Stimulated activated CD4-positive, alpha-beta T cell treated with anti-CD3 and anti-CD28 coated beads, Interleukin-1b, Interleukin-23, amount 100 ng/mL, for 1 hour (primary cell): ENCODE measurements around the gene COMMD1.
"Not testable (repeated sequence)": the region's sequence is repeated elsewhere in the genome, so short reads cannot be mapped to it uniquely, and the experiment has no call there.

Source experiments
- DNase-seq, 2 donors: peaks; one replicate each; pipeline ENCODE4 v3.0.0-alpha.2; 2020; ENCODE audit warnings: low read depth in 2 of 2

Gene COMMD1

DNA sequence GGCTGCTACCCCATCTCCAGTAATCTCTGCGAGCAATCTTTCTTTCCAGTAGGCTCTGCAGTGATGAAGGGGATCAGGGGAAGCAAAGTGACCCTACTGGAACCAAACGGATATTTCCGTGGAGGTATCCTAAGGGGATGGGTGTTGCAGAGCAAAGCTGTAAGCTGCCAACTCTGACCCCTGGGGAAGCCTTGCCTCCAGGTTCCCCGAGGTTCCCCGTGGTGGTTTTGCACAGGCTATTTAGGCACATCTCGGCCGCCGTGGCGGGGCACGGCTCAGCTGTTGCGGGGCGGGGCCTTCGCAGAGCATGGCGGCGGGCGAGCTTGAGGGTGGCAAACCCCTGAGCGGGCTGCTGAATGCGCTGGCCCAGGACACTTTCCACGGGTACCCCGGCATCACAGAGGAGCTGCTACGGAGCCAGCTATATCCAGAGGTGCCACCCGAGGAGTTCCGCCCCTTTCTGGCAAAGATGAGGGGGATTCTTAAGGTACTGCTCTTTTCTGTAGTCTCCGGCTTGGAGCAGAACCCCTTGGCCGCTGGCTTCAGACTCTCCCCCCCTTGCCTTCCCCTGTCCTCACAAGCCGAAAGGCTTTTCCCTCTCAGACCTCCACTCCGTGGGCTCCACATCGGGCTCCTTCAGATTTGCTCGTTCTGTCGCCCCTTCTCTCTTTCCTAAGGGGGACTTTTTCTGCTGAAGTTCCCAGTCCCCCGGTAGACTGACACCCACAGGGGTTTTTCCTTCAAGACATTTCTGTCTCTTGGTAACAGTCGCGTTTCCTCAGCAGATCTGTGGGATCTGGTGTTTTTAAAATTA lies at the start of gene COMMD1:
Gene COMMD1, plus strand, starts transcription at position 303 of the 814 bp plus-strand sequence. Its CDS starts 5 bp downstream, at position 308.
- peak; percentile 53 to 60 for DNase-seq

DNA sequence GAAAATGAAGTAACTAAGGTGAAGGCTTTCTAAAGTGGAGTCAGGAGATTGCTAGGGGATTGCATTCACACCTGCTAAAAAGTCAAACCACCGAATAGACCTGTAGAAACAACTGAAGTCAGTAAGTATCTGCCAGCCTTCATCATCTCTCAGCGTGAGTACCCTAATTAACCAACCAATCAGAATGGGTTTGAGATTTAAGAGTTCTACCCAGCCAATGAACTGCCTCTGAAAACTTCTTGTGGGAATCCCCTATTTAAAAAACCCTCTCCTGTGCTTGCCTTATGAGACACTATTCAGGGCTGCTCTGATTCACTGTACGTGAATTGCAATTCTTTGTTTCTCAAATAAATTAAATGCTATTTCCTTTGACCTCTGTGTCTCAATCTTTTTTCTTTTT lies 48.2 kb upstream of the COMMD1 start:
- DNase-seq: no peak

DNA sequence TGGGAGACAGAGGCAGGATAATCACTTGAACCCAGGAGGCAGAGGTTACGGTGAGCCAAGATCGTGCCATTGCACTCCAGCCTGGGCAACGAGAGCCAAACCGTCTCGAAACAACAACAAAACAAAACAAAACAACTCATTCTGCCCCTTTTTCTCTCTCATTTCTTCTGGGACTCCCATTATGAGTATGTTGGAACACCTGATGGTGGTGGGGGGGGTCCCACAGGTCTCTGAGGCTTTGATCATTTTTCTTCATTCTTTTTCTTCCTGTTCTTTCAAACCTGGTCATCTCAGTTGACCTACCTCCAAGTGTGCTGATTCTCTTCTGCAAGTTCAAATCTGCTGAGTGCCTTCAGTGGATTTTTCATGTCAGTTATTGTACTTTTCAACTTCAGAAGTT lies 43.4 kb upstream of the COMMD1 start:
- no peak for DNase-seq

DNA sequence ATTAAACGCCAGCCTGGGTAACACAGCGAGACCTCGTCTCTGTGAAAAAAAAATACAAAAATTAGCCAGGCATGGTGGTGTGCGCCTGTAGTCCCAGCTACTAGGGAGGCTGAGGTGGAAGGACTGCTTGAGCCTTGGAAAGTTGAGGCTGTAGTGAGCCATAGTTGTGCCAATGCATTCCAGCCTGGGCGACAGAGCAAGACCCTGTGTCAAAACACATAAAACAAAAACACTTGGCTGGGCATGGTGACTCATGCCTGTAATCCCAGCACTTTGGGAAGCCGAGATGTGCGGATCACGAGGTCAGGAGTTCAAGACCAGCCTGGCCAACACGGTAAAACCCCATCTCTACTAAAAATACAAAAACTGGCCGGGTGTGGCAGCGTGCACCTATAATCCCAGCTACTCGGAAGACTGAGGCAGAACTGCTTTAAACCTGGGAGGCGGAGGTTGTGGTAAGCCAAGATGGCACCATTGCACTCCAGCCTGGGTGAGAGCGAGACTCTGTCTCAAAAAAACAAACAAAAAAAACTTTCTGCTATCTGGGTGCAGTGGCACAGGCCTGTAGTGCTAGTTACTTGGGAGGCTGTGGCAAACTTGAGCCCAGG lies 38.9 kb upstream of the COMMD1 start:
- DNase-seq: not testable (repeated sequence)

DNA sequence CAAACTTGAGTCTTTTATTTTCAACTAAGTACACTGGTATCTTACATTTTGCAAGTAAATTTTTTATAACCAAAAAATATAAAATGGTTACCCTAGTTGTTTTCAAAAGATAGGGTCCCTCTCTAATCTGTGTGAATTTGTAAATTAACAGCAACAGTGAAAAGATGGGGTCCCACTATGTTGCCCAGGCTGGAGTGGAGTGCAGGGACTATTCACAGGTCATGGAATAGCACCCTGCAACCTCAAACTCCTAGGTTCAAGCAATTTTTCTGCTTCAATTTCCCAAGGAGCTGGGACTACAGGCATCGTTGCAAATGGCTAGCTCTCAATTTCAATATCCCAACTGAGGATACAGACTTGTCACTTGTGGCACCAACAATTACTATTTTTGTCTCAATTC lies 29.1 kb upstream of the COMMD1 start:
- no peak for DNase-seq

DNA sequence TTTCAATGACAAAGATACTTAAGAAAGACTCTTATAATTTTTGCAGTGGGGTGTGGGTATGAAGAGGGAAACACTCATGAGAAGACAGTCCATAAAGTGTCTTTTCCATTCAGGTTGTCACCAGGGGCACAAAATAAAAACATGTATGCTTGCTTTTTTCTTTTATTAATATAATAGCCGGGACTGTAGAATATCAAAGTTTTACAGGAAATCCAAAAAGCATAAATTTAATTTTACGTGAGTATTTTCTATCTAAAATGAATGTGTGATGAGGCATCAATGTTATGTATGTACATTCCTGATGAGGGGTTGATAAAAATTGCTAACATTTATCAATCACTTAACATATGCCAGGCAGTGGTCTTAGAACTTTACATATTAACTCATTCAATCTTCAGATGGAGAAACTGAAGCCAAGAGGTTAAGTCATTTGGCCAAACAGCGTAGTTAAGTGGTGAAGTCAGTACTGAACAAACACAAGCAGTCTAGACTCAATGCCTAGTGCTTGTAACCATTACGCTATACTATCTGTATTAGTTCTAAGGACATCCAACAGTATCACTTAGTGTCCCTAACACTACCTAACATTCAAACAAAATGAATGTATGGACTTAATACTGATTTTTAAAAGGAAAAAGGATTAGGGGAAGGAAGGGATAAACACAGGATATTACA lies 27.8 kb upstream of the COMMD1 start:
- no peak for DNase-seq

DNA sequence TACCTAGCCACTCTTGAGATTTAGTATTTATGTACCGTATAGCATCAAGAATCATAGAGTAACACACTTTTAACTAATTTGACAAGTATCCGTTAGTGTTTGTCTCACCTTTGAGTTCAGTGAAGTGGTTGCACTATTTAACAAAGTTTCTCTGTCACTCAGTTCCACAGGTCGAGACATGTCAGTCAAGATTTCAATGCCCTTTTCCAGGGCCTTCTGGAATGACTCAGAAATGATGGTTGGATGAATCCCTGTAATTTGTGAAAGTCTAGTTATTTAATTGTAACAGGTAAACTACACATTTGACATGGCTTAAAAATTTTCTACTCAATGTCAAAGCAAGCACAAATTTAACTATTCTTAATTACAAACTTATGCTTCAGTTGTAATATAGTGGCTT lies 26.7 kb upstream of the COMMD1 start:
- DNase-seq: no peak

DNA sequence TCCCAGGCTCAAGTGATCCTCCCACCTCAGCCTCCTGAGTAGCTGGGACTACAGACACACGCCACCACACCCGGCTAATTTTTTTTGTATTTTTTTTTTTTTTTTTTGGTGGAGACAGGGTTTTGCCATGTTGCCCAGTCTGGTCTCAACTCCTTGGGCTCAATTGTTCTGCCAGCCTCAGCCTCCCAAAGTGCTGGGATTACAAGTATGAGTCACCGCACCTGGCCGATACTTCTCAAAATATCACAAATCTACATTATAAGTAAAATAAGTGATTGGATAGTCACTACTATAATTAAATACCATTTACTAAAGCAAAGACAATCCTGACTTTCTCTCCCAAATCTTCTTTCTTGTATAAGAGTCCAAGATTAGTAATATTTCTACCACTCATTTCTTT lies 26.1 kb upstream of the COMMD1 start:
- DNase-seq: not testable (repeated sequence)

DNA sequence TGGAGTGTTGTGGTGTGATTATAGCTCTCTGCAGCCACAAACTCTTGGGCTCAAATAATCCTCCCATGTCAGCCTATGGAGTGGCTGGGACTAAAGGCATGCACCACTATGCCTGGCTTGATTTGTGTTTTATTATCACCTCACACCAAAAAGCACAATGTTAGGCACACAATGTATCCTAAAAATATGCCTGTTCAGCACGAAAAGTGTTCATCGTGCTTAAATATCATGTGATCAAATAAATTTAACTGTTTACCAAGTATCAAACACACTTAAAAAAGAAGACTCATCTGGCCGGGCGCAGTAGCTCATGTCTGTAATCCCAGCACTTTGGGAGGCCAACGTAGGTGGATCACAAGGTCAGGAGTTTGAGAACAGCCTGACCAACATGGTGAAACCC lies 22.6 kb upstream of the COMMD1 start:
- DNase-seq: no peak

DNA sequence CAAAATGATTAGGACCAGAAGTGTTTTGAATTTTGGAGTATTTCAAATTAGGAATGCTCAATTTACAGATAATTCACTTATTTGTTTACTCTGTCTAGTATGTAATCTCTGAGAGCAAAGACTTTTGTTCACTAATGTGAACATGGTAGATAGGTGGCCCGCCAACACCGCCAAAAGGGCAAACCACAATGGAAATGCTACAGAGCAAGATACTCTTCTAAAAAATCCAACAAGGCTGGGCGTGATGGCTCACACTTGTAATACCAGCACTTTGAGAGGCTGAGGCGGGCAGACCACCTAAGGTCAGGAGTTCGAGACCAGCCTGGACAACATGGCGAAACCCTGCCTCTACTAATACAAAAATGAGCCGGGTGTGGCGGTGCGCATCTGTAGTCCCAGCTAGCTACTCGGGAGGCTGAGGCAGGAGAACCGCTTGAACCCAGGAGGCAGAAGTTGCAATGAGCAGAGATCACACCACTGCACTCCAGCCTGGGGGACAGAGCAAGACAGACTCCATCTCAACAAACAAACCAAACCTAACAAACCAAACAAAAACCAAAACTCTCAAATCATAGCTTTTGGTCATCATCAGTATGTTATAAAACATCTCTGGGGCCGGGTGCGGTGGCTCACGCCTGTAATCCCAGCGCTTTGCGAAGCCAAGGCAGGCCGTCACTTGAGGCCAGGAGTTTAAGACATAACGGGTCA lies 19.4 kb upstream of the COMMD1 start:
- DNase-seq: no peak

DNA sequence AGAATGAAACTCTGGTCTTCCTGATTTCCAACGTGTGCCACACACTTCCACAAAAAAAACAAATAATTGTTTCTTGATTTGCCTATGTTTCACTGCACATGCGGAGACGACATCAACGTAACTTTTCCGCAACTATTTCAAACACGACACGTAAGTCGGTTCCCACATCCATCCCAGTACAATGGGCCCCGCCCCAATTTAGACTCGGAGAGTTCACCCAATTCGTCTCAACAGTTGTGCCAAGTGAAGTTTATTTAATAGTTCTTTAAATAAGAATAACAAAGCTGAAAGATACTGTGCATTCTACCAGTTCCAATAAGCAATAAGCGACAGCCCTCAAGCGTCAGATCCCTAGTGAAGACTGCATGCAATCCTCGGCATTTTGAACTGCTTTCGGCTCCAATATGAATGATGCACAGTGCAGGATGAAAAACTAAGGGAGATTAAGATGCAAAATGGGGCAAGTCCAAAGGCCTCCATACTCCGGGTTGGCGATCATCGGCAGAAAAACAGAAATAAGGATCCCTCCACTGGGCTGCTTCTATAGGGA lies 17.7 kb upstream of the COMMD1 start:
- no peak for DNase-seq

DNA sequence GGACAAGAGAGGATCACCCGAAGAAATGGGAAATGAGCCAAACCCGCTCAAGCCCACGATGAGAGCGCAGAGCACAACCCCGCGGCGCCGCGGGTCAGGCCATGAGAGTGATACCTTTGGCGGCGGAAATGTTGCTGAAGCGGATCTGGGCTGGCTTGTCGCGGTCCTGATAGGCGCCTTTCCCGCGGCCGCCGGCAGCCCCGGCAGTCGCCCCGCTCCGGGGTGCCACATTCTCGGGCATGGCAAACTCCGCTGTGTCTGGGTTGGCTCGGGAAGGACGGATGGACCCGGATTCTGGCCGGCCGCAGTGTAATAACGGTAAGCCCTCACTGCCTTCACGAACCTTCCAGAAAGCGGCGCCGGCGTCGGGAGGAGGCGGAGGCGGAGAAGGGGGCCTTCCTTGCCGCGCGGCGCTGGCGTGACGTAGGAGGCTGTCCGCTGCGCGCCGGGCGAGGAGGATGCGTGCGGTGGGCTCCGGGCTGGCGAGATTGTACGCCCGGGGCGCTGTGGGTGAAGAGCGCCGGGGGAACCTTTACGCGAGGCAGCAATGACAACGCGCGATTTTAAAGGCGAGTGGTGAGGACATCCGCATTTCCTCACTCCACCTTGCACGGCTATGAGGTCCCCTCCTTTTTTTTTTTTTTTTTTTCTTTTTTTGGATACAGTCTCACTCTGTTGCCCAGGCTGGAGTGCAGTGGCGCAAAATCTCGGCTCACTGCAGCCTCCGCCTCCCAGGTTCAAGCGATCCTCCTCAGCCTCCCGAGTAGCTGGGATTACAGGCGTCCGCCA lies 17.0 kb upstream of the COMMD1 start, which contains the start of gene CCT4:
Gene CCT4, minus strand, starts transcription at position 390 of the 789 bp plus-strand sequence. Its CDS starts 149 bp downstream, at position 241.
- peak; percentile 75 to 90 for DNase-seq

DNA sequence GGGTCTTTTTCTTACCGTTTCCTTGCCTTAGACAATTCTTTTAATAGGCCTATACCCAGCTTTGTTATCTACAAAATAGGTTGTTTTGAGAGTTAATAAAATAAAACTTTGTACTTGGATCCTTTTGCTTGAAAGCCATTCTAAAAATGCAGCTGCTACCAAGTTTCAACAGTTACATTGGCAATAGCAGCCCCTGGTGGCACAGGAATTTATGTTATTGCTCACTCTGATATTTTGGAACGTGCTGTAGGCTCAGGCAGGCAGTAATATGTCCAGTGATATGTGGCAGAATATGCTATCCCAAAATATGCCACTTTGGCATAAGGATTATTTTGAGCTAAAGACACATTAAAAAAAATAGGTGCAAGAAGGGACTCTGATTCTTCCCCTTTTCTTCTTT lies 6.7 kb upstream of the COMMD1 start:
- DNase-seq: no peak

DNA sequence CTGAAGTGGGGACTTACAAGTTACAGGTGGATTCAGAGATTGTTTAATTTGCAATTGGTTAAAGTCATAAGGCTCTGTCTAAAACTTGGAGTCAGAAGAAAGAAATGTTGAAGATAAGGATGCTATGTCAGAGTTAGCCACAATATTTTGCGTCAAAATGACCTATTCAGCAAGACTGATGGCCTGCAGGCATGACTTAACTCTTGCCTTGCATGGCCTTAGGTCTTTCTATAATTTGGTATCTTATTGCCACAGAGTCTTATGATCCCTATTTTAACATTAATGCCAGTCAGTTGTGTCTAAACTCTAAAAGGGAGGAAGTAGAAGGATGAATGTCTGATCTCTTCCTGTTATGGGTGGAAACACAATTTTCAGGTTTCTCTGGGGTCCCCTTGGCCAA lies 5.2 kb upstream of the COMMD1 start:
- DNase-seq: no peak

DNA sequence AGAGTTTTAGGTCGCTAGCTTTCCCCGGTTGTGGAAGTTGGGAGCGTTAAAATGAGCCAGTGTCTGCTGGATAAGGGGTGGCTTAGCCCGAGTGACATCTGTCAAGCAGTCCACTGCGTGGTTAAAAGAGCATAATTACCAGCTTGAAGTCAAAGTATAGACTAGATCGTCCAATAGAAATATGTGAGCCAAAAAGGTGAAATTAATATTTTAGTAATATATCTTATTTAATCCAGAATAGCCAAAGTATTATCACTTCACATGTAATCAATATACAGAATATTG lies 654 bp downstream of the COMMD1 start:
- no peak for DNase-seq

DNA sequence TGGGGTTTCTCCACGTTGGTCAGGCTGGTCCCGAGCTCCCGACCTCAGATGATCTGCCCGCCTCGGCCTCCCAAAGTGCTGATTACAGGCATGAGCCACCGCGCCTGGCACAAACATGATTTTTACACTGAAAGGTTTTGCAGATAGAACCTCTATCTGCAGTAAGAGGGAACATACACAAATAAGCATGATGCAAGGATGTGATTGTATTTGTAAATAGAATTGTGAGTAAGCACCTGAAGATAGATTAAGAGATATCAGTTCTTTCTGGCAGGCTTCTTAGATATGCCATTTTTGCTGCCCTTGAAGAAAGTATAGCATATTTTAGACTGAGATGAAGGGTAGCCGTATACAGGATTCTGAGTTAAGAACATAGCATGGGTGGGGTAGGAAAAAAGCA lies 3.6 kb downstream of the COMMD1 start:
- no peak for DNase-seq

DNA sequence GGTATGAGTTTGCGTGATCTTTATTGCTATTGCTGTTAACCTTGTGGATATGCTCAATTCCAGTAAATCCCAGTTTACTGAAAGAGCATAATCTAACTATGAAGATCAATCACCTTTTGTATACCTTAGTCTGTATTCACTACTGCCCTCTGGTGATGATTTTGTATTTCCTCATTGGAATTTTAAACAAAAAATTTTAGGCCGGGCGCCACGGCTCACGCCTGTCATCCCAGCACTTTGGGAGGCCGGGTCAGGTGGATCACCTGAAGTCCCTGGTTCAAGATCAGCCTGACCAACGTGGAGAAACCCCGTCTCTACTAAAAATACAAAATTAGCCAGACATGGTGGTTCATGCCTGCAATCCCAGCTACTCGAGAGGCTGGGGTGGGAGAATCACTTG lies 5.1 kb downstream of the COMMD1 start:
- DNase-seq: no peak

DNA sequence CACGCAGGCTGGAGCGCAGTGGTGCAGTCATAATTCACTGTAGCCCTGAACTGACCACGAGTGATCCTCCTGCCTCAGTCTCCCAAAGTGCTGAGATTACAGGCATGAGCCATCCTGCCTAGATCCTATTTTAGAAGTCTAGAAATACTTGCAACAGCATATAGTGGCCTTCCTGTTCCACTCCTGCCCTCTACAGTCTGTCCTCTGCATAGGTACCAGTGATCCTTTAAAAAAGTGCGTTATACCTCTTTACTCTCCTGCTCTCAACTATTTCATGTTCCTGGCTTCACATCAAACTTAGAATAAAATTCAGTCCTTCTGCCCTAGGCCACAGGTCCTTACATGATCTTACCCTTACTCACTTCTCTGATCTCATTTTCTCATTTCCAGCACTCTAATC lies 6.0 kb downstream of the COMMD1 start:
- no peak for DNase-seq

DNA sequence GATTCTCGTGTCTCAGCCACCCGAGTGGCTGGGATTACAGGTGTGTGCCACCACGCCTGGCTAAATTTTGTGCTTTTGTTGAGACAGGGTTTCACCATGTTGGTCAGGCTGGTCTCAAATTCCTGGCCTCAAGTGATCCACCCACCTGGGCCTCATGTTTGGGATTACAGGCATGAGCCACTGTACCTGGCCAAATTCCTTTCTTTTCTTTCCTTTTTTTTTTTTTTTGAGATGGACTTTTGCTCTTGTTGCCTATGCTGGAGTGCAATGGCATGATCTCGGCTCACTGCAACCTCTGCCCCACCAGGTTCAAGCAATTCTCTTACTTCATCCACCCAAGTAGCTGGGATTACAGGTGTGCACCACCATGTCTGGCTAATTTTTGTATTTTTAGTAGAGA lies 9.3 kb downstream of the COMMD1 start:
- DNase-seq: not testable (repeated sequence)

DNA sequence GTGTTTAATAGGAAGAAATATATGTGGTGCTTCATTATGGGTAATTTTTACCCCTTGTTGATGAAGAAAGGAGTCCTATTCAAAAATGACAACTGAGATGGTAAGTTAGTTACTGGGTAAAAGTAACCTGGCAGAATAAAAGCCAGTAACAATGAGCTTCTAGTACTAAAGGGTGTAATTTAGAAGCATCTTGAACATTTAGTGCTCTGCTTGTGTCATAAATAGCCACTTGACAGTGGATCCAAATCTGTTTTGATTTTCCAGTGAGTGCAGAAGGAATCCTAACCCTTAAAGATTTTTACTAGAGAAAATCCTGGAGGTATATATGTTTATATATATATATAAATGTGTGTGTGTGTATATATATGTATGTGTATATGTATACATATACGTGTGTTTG lies 15.1 kb downstream of the COMMD1 start:
- DNase-seq: no peak

DNA sequence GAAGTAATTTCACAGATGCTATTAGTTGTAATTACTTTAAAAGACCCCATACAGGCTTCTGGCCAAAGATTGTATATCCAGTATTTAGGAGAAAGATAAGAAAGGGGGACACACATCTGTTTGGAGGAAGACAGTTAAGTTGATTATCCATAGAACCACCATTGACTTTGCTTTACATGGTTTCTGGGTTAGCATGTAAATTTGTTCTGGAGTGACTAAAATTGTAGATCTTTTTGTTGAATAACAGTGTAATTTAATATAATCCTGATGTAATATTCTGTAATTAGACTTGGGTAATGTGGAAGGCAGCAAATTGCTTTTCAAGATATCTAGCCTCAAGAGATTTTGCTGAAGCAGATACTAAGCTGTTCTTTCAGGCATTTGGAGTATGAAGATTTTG lies 17.2 kb downstream of the COMMD1 start:
- DNase-seq: no peak
